PC-3 (cell line): Measurements from ENCODE around the gene SYCP3. TPM values are rescaled to one million over a fixed set of nuclear protein-coding genes. Genes with fewer than 3 reads are reported as not detected.

Source experiments
- ATAC-seq: fragments of 200-7000 bp; cut with Tn5 transposase; 2 replicates; pipeline ENCODE4 v1.9.1; 2020; ENCODE audit warnings: mild to moderate bottlenecking, moderate library complexity
- BruUV-seq: library from RNA; stranded (reverse); fragments of 400-500 nt; replicated peaks from 2 replicates; lab custom pipeline; 2021; lab: Mats Ljungman, UMichigan
- CTCF ChIA-PET: fragments of 300-600 bp; sonication (Branson Sonifier 250); formaldehyde crosslinking; loops from one replicate; lab custom pipeline; 2022; ENCODE audit warnings: antibody characterized with exemption; lab: Charles Lee
- POLR2A ChIA-PET: fragments of 300-600 bp; sonication (Branson Sonifier 250); formaldehyde crosslinking; loops from one replicate; lab custom pipeline; 2022; ENCODE audit warnings: antibody characterized with exemption; ENCODE audit not compliant: unreplicated experiment; lab: Charles Lee
- DNase-seq: peaks from one replicate; pipeline ENCODE4 v3.0.0-alpha.2; 2015
- H2AFZ ChIP-seq: fragments of 300-600 bp; sonication (generic); 2 replicates; pipeline ENCODE4 v1.6.0; 2016; ENCODE audit warnings: antibody characterized with exemption, low read length
- H3F3A ChIP-seq: fragments of 300-600 bp; sonication (generic); one replicate; pipeline ENCODE4 v1.6.0; 2017; ENCODE audit warnings: antibody characterized with exemption, low read length, control low read depth, mild to moderate bottlenecking; ENCODE audit not compliant: unreplicated experiment
- H3K27ac ChIP-seq: fragments of 300-600 bp; sonication (generic); 2 replicates; pipeline ENCODE4 v1.5.1; 2016; ENCODE audit warnings: mild to moderate bottlenecking, low read length
- H3K27me3 ChIP-seq: fragments of 300-600 bp; sonication (generic); 2 replicates; pipeline ENCODE4 v1.6.1; 2016; ENCODE audit warnings: low read length, mixed read lengths
- H3K36me3 ChIP-seq: fragments of 300-600 bp; sonication (generic); 2 replicates; pipeline ENCODE4 v1.6.1; 2016; ENCODE audit warnings: low read depth, mixed run types, low read length, mixed read lengths
- H3K4me1 ChIP-seq: fragments of 300-600 bp; sonication (generic); 2 replicates; pipeline ENCODE4 v1.5.1; 2016; ENCODE audit warnings: low read length; ENCODE audit not compliant: insufficient read depth
- H3K4me2 ChIP-seq: fragments of 300-600 bp; sonication (generic); 2 replicates; pipeline ENCODE4 v1.6.0; 2016; ENCODE audit warnings: low read length
- H3K4me3 ChIP-seq: fragments of 300-600 bp; sonication (generic); 2 replicates; pipeline ENCODE4 v1.5.1; 2016; ENCODE audit warnings: mild to moderate bottlenecking, low read length, mixed read lengths
- H3K79me2 ChIP-seq: fragments of 300-600 bp; sonication (generic); 2 replicates; pipeline ENCODE4 v1.6.1; 2017; ENCODE audit warnings: low read length, mixed read lengths
- H3K9ac ChIP-seq: fragments of 300-600 bp; sonication (generic); 2 replicates; pipeline ENCODE4 v1.6.0; 2016; ENCODE audit warnings: mild to moderate bottlenecking, low read length
- H3K9me2 ChIP-seq: fragments of 300-600 bp; sonication (generic); replicated peaks from 2 replicates; pipeline ENCODE4 v1.6.1; 2016; ENCODE audit warnings: mixed run types, low read length, mixed read lengths
- H3K9me3 ChIP-seq: fragments of 300-600 bp; sonication (generic); 2 replicates; pipeline ENCODE4 v1.6.1; 2016; ENCODE audit warnings: low read length, mixed read lengths
- H4K20me1 ChIP-seq: fragments of 300-600 bp; sonication (generic); 2 replicates; pipeline ENCODE4 v1.6.1; 2016; ENCODE audit warnings: low read length, mixed read lengths
- CTCF ChIP-seq: fragments of 300-600 bp; sonication (generic); conservative IDR thresholded peaks from 2 replicates; pipeline ENCODE4 v1.5.1; 2017; ENCODE audit warnings: antibody characterized with exemption, low read depth, mild to moderate bottlenecking, low read length
- EZH2 ChIP-seq: fragments of 300-600 bp; sonication (generic); IDR thresholded peaks from one replicate; pipeline ENCODE4 v1.6.1; 2017; ENCODE audit warnings: antibody characterized with exemption, mild to moderate bottlenecking, low read length; ENCODE audit not compliant: unreplicated experiment
- EZH2phosphoT487 ChIP-seq: fragments of 300-600 bp; sonication (generic); IDR thresholded peaks from 2 replicates; pipeline ENCODE4 v1.6.1; 2018; ENCODE audit warnings: mild to moderate bottlenecking, antibody characterized with exemption, low read length, borderline replicate concordance
- intact Hi-C: fragments of 100-400 bp; cut with micrococcal nuclease; formaldehyde crosslinking; loops from 2 replicates; pipeline ENCODE4 v1.9.0; 2023
- total RNA-seq: library from RNA; depleted of rRNA; stranded (reverse); fragments of >200 nt; gene quantifications from 2 replicates; pipeline ENCODE4 v1.2.3, GENCODE V29; 2014

Gene SYCP3
- total RNA-seq, 1 experiment from 2014 or later, result not detected

GRCh38 chr12:101746196-101746595, 6.9 kb upstream of the SYCP3 start:
- TF ChIP-seq EZH2 (no peak), EZH2phosphoT487 (no peak)
- POLR2A ChIA-PET, result no interaction called here
- no peaks in the 10 kb centered on the region for H3K79me2 ChIP-seq
- no peak overlapping the region for H3K9ac ChIP-seq
- no peak for ATAC-seq
- H3K36me3 ChIP-seq, result no peaks in the 10 kb centered on the region
- no peaks in the 10 kb centered on the region for H3K9me2 ChIP-seq
- no peaks in the 10 kb centered on the region for H4K20me1 ChIP-seq
- H2AFZ ChIP-seq, result no peak overlapping the region
- BruUV-seq, result no TSS peak
- H3F3A ChIP-seq, result no peaks in the 10 kb centered on the region
- no peak overlapping the region for H3K4me3 ChIP-seq
- H3K27ac ChIP-seq, result no peak overlapping the region
- DNase-seq, result no peak
- intact Hi-C loops, result no loop called here
- H3K9me3 ChIP-seq, result no peaks in the 10 kb centered on the region
- no peaks in the 10 kb centered on the region for H3K27me3 ChIP-seq
- no peaks in the 10 kb centered on the region for H3K4me1 ChIP-seq
- H3K4me2 ChIP-seq, result no peak overlapping the region
- CTCF ChIA-PET, result no interaction called here

- no peak overlapping the region for H3K27ac ChIP-seq
- no peak overlapping the region for H3K9ac ChIP-seq
- no TSS peak for BruUV-seq
- H3K27me3 ChIP-seq, result no peaks in the 10 kb centered on the region
- TF ChIP-seq EZH2 (no peak), CTCF (no peak), EZH2phosphoT487 (no peak)
- no peaks in the 10 kb centered on the region for H3K9me2 ChIP-seq
- H3K4me2 ChIP-seq, result no peak overlapping the region
- no peak for ATAC-seq
- H4K20me1 ChIP-seq, result no peaks in the 10 kb centered on the region
- CTCF ChIA-PET, result no interaction called here
- no peaks in the 10 kb centered on the region for H3K36me3 ChIP-seq
- POLR2A ChIA-PET, result no interaction called here
- H3K4me1 ChIP-seq, result no peaks in the 10 kb centered on the region
- H2AFZ ChIP-seq, result no peak overlapping the region
- no peaks in the 10 kb centered on the region for H3K79me2 ChIP-seq
- intact Hi-C loops, result no loop called here
- H3K4me3 ChIP-seq, result no peak overlapping the region
- no peaks in the 10 kb centered on the region for H3F3A ChIP-seq
- H3K9me3 ChIP-seq, result no peaks in the 10 kb centered on the region
- peak; percentile 44 for DNase-seq
These were observed 6.2 kb upstream of the SYCP3 start for GRCh38 chr12:101745481-101745880.

- Histone ChIP-seq H3K27ac (no peak overlapping the region), H3K4me2 (no peak overlapping the region), H3K4me1 (no peaks in the 10 kb centered on the region), H3F3A (no peaks in the 10 kb centered on the region), H4K20me1 (no peaks in the 10 kb centered on the region), H3K4me3 (no peak overlapping the region), H3K9ac (no peak overlapping the region), H3K9me2 (no peaks in the 10 kb centered on the region), H3K79me2 (no peaks in the 10 kb centered on the region), H3K27me3 (no peaks in the 10 kb centered on the region), H2AFZ (no peak overlapping the region), H3K9me3 (no peaks in the 10 kb centered on the region), H3K36me3 (no peaks in the 10 kb centered on the region)
- intact Hi-C loops, result no loop called here
- CTCF ChIA-PET, result no interaction called here
- TF ChIP-seq CTCF (no peak), EZH2 (no peak)
- DNase-seq (no peak), ATAC-seq (no peak)
- no TSS peak for BruUV-seq
- POLR2A ChIA-PET, result no interaction called here
These were observed 4.6 kb upstream of the SYCP3 start for GRCh38 chr12:101743724-101744472.
